CD14-positive monocyte (primary cell): ENCODE data around the gene NACA. TPM values are rescaled to one million over a fixed set of nuclear protein-coding genes. Genes with fewer than 3 reads are reported as not detected.

Experiments
- DNase-seq, 3 donors: peaks; one replicate each; pipeline ENCODE4 v3.0.0-alpha.2; 2011 to 2022
- H2AFZ ChIP-seq: 2 replicates; pipeline ENCODE4 v1.6.0; 2012; ENCODE audit warnings: mild to moderate bottlenecking, low read depth, low read length, inconsistent platforms; ENCODE audit not compliant: insufficient read depth, poor library complexity, severe bottlenecking
- H3K27ac ChIP-seq, 2 donors: 1 replicate in 1 of 2; 2 replicates in 1 of 2; pipeline ENCODE4 v1.5.1; 2012 to 2013; ENCODE audit warnings: low read length in 2 of 2, control low read depth in 1 of 2, inconsistent platforms in 1 of 2, low read depth in 1 of 2, mild to moderate bottlenecking in 1 of 2
- H3K27me3 ChIP-seq, 2 donors: one replicate each; pipeline versions ENCODE4 v1.6.0 to v1.6.1; 2011 to 2013; ENCODE audit warnings: low read length in 2 of 2; ENCODE audit not compliant: control insufficient read depth in 2 of 2, insufficient read depth in 2 of 2
- H3K36me3 ChIP-seq, 2 donors: replicated peaks in 1 of 2; 1 replicate in 1 of 2; 2 replicates in 1 of 2; pipeline versions ENCODE4 v1.5.1 to v1.6.1; 2012 to 2013; ENCODE audit warnings: low read length in 2 of 2, control low read depth in 1 of 2, inconsistent platforms in 1 of 2, mild to moderate bottlenecking in 1 of 2; ENCODE audit not compliant: insufficient read depth in 2 of 2, control insufficient read depth in 1 of 2
- H3K4me1 ChIP-seq, 2 donors: 1 replicate in 1 of 2; 2 replicates in 1 of 2; pipeline versions ENCODE4 v1.5.1 to v1.6.1; 2012 to 2013; ENCODE audit warnings: low read length in 2 of 2, control low read depth in 1 of 2, inconsistent platforms in 1 of 2, mild to moderate bottlenecking in 1 of 2, moderate library complexity in 1 of 2; ENCODE audit not compliant: insufficient read depth in 2 of 2, control insufficient read depth in 1 of 2
- H3K4me2 ChIP-seq: replicated peaks from 2 replicates; pipeline ENCODE3; 2012; ENCODE audit warnings: low read length, moderate library complexity, mild to moderate bottlenecking; ENCODE audit not compliant: poor library complexity, severe bottlenecking; ENCODE audit errors: extremely low read depth
- H3K4me3 ChIP-seq, 3 experiments: fragments of 200-600 bp in 1 of 3; sonication (generic) in 1 of 3; replicated peaks in 1 of 3; 1 replicate in 2 of 3; 2 replicates in 1 of 3; pipeline ENCODE4 v1.5.1; 2011 to 2013; ENCODE audit warnings: low read length in 3 of 3, mild to moderate bottlenecking in 3 of 3, control low read depth in 2 of 3, low read depth in 2 of 3, inconsistent platforms in 1 of 3, moderate library complexity in 1 of 3
- H3K79me2 ChIP-seq: 2 replicates; pipeline ENCODE4 v1.6.0; 2012; ENCODE audit warnings: mild to moderate bottlenecking, control low read depth, inconsistent platforms, low read length, moderate library complexity; ENCODE audit not compliant: insufficient read depth
- H3K9ac ChIP-seq: 2 replicates; pipeline ENCODE4 v1.6.0; 2017; ENCODE audit warnings: low read length, mild to moderate bottlenecking; ENCODE audit not compliant: insufficient read depth, poor library complexity, severe bottlenecking
- H3K9me3 ChIP-seq, 2 donors: replicated peaks in 1 of 2; 1 replicate in 1 of 2; 2 replicates in 1 of 2; pipeline versions ENCODE4 v1.5.1 to v1.6.1; 2012 to 2013; ENCODE audit warnings: low read length in 2 of 2, control low read depth in 1 of 2; ENCODE audit not compliant: control insufficient read depth in 1 of 2, insufficient read depth in 1 of 2
- H4K20me1 ChIP-seq: 2 replicates; pipeline ENCODE4 v1.6.0; 2012; ENCODE audit warnings: mild to moderate bottlenecking, low read length, control low read depth, moderate library complexity; ENCODE audit not compliant: insufficient read depth
- H3K27ac Mint-ChIP-seq, 7 donors: one replicate each; pipeline ENCODE4 v1.8.0; 2020; ENCODE audit warnings: mild to moderate bottlenecking in 7 of 7, mixed read lengths in 7 of 7, moderate library complexity in 6 of 7, inconsistent platforms in 2 of 7
- H3K27me3 Mint-ChIP-seq, 3 donors: one replicate each; pipeline ENCODE4 v1.8.0; 2021 to 2022; ENCODE audit warnings: low read depth in 3 of 3, mild to moderate bottlenecking in 3 of 3, mixed read lengths in 3 of 3, moderate library complexity in 3 of 3, inconsistent platforms in 1 of 3
- H3K36me3 Mint-ChIP-seq, 2 donors: one replicate each; pipeline ENCODE4 v1.8.0; 2020; ENCODE audit warnings: mixed read lengths in 2 of 2, inconsistent platforms in 1 of 2, mild to moderate bottlenecking in 1 of 2
- H3K4me1 Mint-ChIP-seq: one replicate; pipeline ENCODE4 v1.8.0; 2020; ENCODE audit warnings: mild to moderate bottlenecking, mixed read lengths
- H3K4me3 Mint-ChIP-seq, 2 donors: one replicate each; pipeline ENCODE4 v1.8.0; 2020; ENCODE audit warnings: mild to moderate bottlenecking in 2 of 2, mixed read lengths in 2 of 2, moderate library complexity in 1 of 2
- H3K9me3 Mint-ChIP-seq, 7 donors: one replicate each; pipeline ENCODE4 v1.8.0; 2020 to 2022; ENCODE audit warnings: mixed read lengths in 7 of 7, mild to moderate bottlenecking in 6 of 7, moderate library complexity in 6 of 7, inconsistent platforms in 2 of 7
- CTCF ChIP-seq: fragments of 200-600 bp; IDR thresholded peaks from one replicate; pipeline ENCODE4 v1.8.0; 2022; ENCODE audit warnings: antibody characterized with exemption, mild to moderate bottlenecking
- WGBS: methylation state at CpG from one replicate; pipeline ENCODE4 v1.1.5; 2013; ENCODE audit warnings: missing lambda C conversion rate; ENCODE audit not compliant: insufficient coverage; 5-methylcytosine and 5-hydroxymethylcytosine counted together
- intact Hi-C, 2 donors: fragments of 100-400 bp; cut with micrococcal nuclease; formaldehyde crosslinking; loops; one replicate each; pipeline versions ENCODE4 v1.15.0 to v1.15.1; 2023
- polyA plus RNA-seq, 3 donors: library from polyadenylated mRNA; depleted of rRNA in 1 of 3; unstranded in 2 of 3; stranded (reverse) in 1 of 3; fragments of 300-500 nt in 2 of 3; fragments of >200 nt in 1 of 3; fragmentation: Illumina TruSeq in 2 of 3; gene quantifications; 1 replicate in 2 of 3; 2 replicates in 1 of 3; pipeline ENCODE4 v1.2.3, GENCODE V29; 2012 to 2021

Gene NACA
- polyA plus RNA-seq, 3 donors: 797 to 1,102 (median 937) TPM

GRCh38 chr12:56694161-56694560, 30.9 kb downstream of the NACA start:
- no peak overlapping the region for H3K9ac ChIP-seq
- intact Hi-C loops: no loop called here
- Mint-ChIP-seq H3K4me1 (peaks cover 17% of the 10 kb centered on the region), H3K27ac (no peak overlapping the region), H3K4me3 (no peak overlapping the region), H3K36me3 (no peaks in the 10 kb centered on the region), H3K9me3 (peaks cover 0 to 3% (median 0%) of the 10 kb centered on the region in 7 donors), H3K27me3 (peaks cover 0 to 5% (median 0%) of the 10 kb centered on the region in 3 donors)
- no peaks in the 10 kb centered on the region for H4K20me1 ChIP-seq
- H3K4me3 ChIP-seq: no peak overlapping the region
- no peaks in the 10 kb centered on the region for H3K79me2 ChIP-seq
- H3K4me1 ChIP-seq: peaks cover 17 to 24% of the 10 kb centered on the region in 2 donors
- DNase-seq: no peak
- TF ChIP-seq CTCF: no peak
- no peaks in the 10 kb centered on the region for H3K9me3 ChIP-seq
- no peaks in the 10 kb centered on the region for H3K27me3 ChIP-seq
- H2AFZ ChIP-seq: no peak overlapping the region
- no peak overlapping the region for H3K27ac ChIP-seq
- WGBS: 100% methylated on average over 1 of the region's 5 CpGs
- H3K4me2 ChIP-seq: no peak overlapping the region
- H3K36me3 ChIP-seq: no peaks in the 10 kb centered on the region

- H4K20me1 ChIP-seq: peaks cover 24% of the 10 kb centered on the region
- peaks cover 43% of the 10 kb centered on the region for H3K4me1 Mint-ChIP-seq
- TF ChIP-seq CTCF: no peak
- peaks cover 42 to 57% of the 10 kb centered on the region in 2 donors for H3K4me1 ChIP-seq
- H3K36me3 Mint-ChIP-seq: peaks cover 4 to 6% of the 10 kb centered on the region in 2 donors
- peak overlapping the region; percentile 97 for H3K27ac ChIP-seq
- peaks cover 41% of the 10 kb centered on the region for H3K79me2 ChIP-seq
- H3K36me3 ChIP-seq: no peaks in the 10 kb centered on the region
- H3K27me3 ChIP-seq: no peaks in the 10 kb centered on the region
- peaks cover 0 to 2% (median 0%) of the 10 kb centered on the region in 3 donors for H3K27me3 Mint-ChIP-seq
- H3K27ac Mint-ChIP-seq: peak overlapping the region; percentile 92 to 99 (median 98)
- peak overlapping the region; percentile 89 to 100 for H3K4me3 Mint-ChIP-seq
- WGBS: 0% methylated on average over 4 of the region's 7 CpGs
- H3K4me2 ChIP-seq: peak overlapping the region; percentile 70
- H3K9ac ChIP-seq: peak overlapping the region; percentile 96
- intact Hi-C loops: loop anchor here (1.0 to 5.0 kb wide), 3 partner anchors 38 to 41 kb away; partner anchors contain the start of genes ATP5F1B (in 2 of the 2) and NACA (in 1 of the 2)
- no peaks in the 10 kb centered on the region for H3K9me3 ChIP-seq
- peak overlapping the region; percentile 36 to 85 (median 38) for H3K4me3 ChIP-seq
- peak overlapping the region; percentile 77 for H2AFZ ChIP-seq
- peak in 1 of 3 donors; percentile 44 for DNase-seq
- peaks cover 0 to 6% (median 0%) of the 10 kb centered on the region in 7 donors for H3K9me3 Mint-ChIP-seq
Observed at GRCh38 chr12:56688846-56689109, 36.3 kb downstream of the NACA start.
